Measurements from ENCODE around the gene KCNA5. TPM values are rescaled to one million over a fixed set of nuclear protein-coding genes. Genes with fewer than 3 reads are reported as not detected.

Gene KCNA5
- total RNA-seq, 1 donor from 2014 or later: 39.1 TPM

DNA sequence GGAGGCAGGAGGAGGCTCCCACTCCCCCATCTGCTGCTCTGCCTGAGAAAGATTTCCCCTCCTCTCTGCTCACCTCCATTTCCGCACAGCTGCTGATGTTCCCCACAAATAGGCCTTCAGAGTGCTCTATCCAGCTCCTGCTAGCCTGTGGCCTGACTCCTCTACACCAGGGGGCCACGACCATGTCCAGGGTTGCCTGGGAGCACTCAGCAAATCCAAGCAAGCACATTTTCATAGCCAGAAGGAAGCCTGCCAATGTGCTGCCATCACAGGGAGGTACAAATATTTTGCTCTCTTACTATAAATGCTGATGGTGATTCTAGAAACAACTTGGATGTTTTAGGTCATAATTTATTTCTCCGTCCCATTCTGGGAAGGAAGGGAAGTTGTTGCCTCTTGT lies 17.3 kb downstream of the KCNA5 start:
- DNase-seq (ENCODE audit: low spot score in 2 of 2): no peak
- intact Hi-C loops (cut with DNase I): no loop called here
- Histone ChIP-seq H3K27ac (peak overlapping the region; percentile 64 to 71), H3K9me3 (no peaks in the 10 kb centered on the region), H3K36me3 (no peaks in the 10 kb centered on the region), H3K4me3 (no peak overlapping the region), H3K27me3 (no peaks in the 10 kb centered on the region), H3K4me1 (peaks cover 6 to 43% of the 10 kb centered on the region in 2 donors)
- TF ChIP-seq, protein P1, sequence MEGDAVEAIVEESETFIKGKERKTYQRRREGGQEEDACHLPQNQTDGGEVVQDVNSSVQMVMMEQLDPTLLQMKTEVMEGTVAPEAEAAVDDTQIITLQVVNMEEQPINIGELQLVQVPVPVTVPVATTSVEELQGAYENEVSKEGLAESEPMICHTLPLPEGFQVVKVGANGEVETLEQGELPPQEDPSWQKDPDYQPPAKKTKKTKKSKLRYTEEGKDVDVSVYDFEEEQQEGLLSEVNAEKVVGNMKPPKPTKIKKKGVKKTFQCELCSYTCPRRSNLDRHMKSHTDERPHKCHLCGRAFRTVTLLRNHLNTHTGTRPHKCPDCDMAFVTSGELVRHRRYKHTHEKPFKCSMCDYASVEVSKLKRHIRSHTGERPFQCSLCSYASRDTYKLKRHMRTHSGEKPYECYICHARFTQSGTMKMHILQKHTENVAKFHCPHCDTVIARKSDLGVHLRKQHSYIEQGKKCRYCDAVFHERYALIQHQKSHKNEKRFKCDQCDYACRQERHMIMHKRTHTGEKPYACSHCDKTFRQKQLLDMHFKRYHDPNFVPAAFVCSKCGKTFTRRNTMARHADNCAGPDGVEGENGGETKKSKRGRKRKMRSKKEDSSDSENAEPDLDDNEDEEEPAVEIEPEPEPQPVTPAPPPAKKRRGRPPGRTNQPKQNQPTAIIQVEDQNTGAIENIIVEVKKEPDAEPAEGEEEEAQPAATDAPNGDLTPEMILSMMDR (IDR thresholded peaks at IDR 0.05): no peak

DNA sequence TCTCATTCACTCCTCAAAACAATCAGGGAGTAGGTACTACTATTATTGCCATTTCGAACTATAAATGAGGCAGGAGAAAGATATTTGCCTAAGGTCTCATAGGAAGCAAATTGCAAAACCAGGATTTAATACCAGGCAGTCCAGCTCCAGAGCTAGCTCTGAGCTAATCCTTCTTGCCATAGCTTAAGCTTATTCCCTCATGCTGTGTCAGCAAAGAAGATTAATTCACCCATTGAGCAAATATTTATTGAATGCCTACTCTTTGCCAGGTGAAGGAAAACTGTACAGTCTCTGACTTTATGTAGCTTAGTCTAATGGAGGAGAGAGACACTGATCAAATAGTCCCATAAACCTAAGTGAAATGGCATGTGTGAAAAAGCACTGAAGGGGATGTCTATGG lies 19.5 kb downstream of the KCNA5 start:
- peaks cover 6 to 49% of the 10 kb centered on the region in 2 donors for H3K4me1 ChIP-seq
- intact Hi-C loops (cut with DNase I): no loop called here
- H3K9me3 ChIP-seq: no peaks in the 10 kb centered on the region
- H3K27ac ChIP-seq: no peak overlapping the region
- TF ChIP-seq, protein P1 (IDR thresholded peaks at IDR 0.05): no peak
- no peaks in the 10 kb centered on the region for H3K36me3 ChIP-seq
- no peak for DNase-seq (ENCODE audit: low spot score in 2 of 2)
- no peak overlapping the region for H3K4me3 ChIP-seq
- no peaks in the 10 kb centered on the region for H3K27me3 ChIP-seq

DNA sequence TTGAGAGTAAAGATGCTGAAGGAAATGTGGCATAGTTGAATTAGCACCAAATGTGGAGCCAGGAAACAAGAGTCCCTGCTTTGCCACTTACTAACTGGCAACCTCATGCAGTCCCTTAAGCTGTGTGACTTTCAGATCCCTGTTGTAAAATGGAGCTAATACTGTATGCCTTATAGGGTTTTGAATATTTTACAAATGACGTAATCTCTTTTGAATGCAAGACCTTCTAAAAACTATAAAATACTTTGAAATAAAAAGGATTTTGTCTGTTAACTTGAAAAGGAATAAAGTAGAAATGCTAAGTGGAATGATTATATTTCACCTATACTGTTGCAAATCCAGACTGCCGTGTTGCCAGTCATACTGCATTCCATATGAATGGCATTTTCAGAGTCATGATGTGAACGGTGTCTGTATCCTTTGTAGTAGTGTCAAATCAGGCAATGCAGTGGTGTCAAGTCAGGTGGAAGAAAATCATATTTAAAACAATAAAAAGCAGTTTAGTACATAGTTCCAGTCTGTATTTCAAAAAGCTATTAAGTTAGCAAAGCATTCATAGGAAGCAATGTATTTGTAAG lies 21.3 kb downstream of the KCNA5 start:
- no peak overlapping the region for H3K4me3 ChIP-seq
- H3K9me3 ChIP-seq: no peaks in the 10 kb centered on the region
- no peaks in the 10 kb centered on the region for H3K36me3 ChIP-seq
- TF ChIP-seq, protein P1 (IDR thresholded peaks at IDR 0.05): no peak
- peak overlapping the region; percentile 75 to 76 for H3K27ac ChIP-seq
- intact Hi-C loops (cut with DNase I): loop anchor here (2.0 kb wide), 1 partner anchor 14 kb away; no protein-coding TSS in a partner anchor
- peaks cover under 1 to 37% of the 10 kb centered on the region in 2 donors for H3K4me1 ChIP-seq
- no peaks in the 10 kb centered on the region for H3K27me3 ChIP-seq
- no peak for DNase-seq (ENCODE audit: low spot score in 2 of 2)

DNA sequence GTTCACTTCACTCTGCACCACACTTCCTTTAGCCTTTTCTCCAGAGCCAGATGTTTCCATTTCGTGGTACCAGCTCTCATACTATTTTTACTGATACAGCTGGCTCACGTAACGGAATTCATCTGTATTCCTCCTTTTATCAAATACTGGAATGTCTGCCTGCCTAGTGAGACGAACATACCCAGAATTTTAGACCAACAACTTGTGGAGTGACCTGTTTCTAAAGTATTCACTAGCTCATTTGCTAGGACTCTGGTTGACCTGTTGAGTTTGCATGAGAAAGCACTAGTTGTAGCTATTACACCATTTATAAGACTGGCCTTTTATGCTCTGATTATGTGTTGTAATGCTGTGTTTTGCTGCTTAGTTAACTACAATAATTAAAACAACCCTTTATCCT lies 22.6 kb downstream of the KCNA5 start:
- Histone ChIP-seq H3K36me3 (no peaks in the 10 kb centered on the region), H3K4me3 (no peak overlapping the region), H3K4me1 (peaks cover 0 to 24% of the 10 kb centered on the region in 2 donors), H3K27ac (peak overlapping the region; percentile 75 to 76), H3K9me3 (no peaks in the 10 kb centered on the region), H3K27me3 (no peaks in the 10 kb centered on the region)
- intact Hi-C loops (cut with DNase I): no loop called here
- no peak for DNase-seq (ENCODE audit: low spot score in 2 of 2)
- TF ChIP-seq, protein P1 (IDR thresholded peaks at IDR 0.05): no peak

DNA sequence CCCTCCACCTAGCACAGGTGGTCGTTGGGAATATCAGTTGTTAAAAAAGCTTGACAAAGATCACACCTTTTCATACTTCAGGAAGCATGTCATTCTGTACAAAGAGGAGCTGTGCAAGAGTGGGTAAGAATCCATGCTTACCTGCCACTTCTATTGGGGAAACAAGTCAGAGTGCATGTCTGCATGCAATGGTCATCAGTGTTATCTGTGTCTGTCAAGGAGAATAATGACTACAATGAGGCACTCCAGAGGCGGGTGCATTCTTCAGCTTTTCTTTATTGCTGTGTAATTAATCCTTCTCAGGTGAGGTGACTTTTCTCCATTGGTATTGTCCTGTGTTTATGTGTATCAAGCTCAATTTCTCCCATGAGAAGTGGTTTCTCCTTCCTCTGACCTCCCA lies 24.4 kb downstream of the KCNA5 start:
- peaks cover 0 to 20% of the 10 kb centered on the region in 2 donors for H3K4me1 ChIP-seq
- H3K9me3 ChIP-seq: no peaks in the 10 kb centered on the region
- TF ChIP-seq, protein P1 (IDR thresholded peaks at IDR 0.05): no peak
- no peak for DNase-seq (ENCODE audit: low spot score in 2 of 2)
- H3K27me3 ChIP-seq: no peaks in the 10 kb centered on the region
- no peak overlapping the region for H3K4me3 ChIP-seq
- intact Hi-C loops (cut with DNase I): no loop called here
- no peaks in the 10 kb centered on the region for H3K36me3 ChIP-seq
- H3K27ac ChIP-seq: no peak overlapping the region

DNA sequence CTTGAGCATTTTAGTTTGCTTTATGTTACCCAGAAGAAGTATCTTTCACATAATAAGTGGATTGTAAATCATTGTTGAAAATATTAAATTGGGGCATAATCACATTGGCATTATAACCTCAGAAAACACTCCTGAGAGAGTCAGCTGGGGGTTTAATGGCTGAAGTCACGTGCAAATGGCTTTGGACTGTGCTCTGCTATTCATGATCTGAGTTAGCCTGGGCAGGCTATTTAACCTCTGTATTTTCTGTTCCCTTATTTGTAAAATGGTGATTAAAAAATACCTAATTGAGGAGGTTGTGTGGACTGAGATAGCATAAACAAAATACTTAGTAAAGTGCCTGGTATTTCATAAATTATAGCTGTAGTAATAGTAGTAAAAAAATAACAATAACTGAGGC lies 24.9 kb downstream of the KCNA5 start:
- Histone ChIP-seq H3K36me3 (no peaks in the 10 kb centered on the region), H3K27ac (no peak overlapping the region), H3K4me3 (no peak overlapping the region), H3K9me3 (no peaks in the 10 kb centered on the region), H3K27me3 (no peaks in the 10 kb centered on the region), H3K4me1 (peaks cover 0 to 20% of the 10 kb centered on the region in 2 donors)
- intact Hi-C loops (cut with DNase I): no loop called here
- no peak for DNase-seq (ENCODE audit: low spot score in 2 of 2)
- TF ChIP-seq, protein P1 (IDR thresholded peaks at IDR 0.05): no peak

All from ascending aorta (tissue), 2 donors.